GM19397 (cell line): ENCODE data around the gene BTBD3.

Experiments
- ATAC-seq: cut with Tn5 transposase; IDR thresholded peaks from one replicate; pipeline ENCODE4 v1.9.1; 2021; ENCODE audit warnings: mild to moderate bottlenecking, moderate library complexity; ENCODE audit not compliant: unreplicated experiment

The BTBD3 gene

DNA sequence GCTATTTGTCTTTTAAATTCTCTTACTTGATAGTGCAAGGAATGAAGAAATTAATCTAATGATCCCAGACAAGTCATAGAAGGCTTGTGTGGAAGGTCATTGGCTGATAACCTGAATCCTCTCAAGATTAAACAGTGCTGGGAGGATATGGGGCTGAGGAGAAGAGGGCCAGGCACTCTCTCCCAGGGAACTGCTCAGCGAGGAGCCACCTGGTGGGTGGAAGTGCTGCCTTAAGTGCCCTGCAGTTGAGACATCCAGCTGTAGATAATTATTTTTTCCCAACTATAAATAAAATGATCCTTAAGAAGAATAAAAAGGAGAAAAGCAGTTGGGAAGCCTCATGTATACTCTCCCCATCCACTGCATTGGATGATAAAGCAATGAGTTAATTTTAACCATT, 47.9 kb downstream of the BTBD3 start:
- ATAC-seq: no peak

DNA sequence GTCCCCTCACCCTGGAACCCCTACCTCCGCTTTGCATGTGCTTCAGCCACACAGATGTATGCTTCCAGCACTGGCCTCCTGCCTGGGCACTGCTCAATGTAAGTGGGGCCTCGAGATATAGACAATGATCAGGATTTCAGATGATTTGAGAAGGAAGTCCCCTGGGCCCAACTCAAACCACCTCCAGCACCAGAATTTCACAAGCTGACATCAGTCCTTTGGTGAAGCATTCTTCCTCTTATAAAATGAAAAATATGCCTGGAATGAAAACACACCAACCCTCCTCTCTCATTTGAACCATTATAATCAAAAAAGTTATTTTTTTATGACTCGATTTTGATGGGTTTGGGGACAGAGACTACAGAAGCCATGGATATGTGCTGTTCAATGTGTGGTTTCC, 48.5 kb downstream of the BTBD3 start:
- ATAC-seq: no peak

DNA sequence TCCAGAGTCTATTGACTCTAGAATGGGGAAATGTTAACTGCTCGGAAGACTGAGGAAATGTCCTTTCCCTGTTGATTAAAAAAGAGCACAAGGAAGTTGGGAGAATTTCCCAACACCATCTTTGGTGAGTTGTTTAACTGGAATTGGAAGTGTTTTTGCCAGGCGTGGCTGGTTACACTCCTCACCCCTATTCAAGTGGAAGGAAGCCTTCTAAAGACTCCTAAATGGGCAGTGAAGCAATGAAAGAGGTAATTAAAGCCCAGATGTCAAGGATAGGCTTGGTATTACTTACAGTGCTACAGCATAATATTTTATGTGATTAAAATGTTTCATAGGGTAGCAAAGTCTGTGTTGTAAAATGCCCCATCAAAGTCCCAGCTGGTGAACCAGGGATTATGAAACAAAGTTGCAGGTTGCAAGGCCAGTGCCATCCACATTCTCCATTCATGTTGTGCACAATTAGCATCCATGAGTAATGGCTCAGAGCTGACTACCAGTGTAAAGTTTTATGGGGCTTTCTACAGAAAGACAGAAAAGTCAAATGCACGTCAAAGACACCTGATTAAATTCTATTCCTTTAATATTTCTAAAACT, 52.6 kb downstream of the BTBD3 start:
- no peak for ATAC-seq

GRCh38 chr20:11972478-11972877, 54.8 kb downstream of the BTBD3 start:
- ATAC-seq: no peak
